Neural progenitor cell (in vitro differentiated cells): ENCODE results near the gene RPS10.

ENCODE experiments used
- EZH2 ChIP-seq: fragments of 200-600 bp; sonication (generic); IDR thresholded peaks from 2 replicates; pipeline ENCODE4 v1.6.1; 2017; ENCODE audit warnings: antibody characterized with exemption, mild to moderate bottlenecking, moderate library complexity
- EZH2phosphoT487 ChIP-seq: fragments of 200-600 bp; sonication (generic); IDR thresholded peaks from 2 replicates; pipeline ENCODE4 v1.6.1; 2017; ENCODE audit warnings: antibody characterized with exemption
- TF ChIP-seq, protein P1 (sequence below): fragments of 200-600 bp; sonication (generic); IDR thresholded peaks from 2 replicates; pipeline ENCODE4 v1.5.1; 2017; ENCODE audit warnings: antibody characterized with exemption, mild to moderate bottlenecking

- TF ChIP-seq, protein P1, sequence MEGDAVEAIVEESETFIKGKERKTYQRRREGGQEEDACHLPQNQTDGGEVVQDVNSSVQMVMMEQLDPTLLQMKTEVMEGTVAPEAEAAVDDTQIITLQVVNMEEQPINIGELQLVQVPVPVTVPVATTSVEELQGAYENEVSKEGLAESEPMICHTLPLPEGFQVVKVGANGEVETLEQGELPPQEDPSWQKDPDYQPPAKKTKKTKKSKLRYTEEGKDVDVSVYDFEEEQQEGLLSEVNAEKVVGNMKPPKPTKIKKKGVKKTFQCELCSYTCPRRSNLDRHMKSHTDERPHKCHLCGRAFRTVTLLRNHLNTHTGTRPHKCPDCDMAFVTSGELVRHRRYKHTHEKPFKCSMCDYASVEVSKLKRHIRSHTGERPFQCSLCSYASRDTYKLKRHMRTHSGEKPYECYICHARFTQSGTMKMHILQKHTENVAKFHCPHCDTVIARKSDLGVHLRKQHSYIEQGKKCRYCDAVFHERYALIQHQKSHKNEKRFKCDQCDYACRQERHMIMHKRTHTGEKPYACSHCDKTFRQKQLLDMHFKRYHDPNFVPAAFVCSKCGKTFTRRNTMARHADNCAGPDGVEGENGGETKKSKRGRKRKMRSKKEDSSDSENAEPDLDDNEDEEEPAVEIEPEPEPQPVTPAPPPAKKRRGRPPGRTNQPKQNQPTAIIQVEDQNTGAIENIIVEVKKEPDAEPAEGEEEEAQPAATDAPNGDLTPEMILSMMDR, result no peak
- no peak for TF ChIP-seq EZH2
- TF ChIP-seq EZH2phosphoT487, result no peak
Observed at GRCh38 chr6:34393191-34393965, 32.5 kb downstream of the RPS10 start.
